ENCODE data around the gene GULP1. TPM values are rescaled to one million over a fixed set of nuclear protein-coding genes. Genes with fewer than 3 reads are reported as not detected.

The GULP1 gene
- total RNA-seq, 3 donors from 2014 or later, result 9.0 to 35.7 (median 15.1) TPM

DNA sequence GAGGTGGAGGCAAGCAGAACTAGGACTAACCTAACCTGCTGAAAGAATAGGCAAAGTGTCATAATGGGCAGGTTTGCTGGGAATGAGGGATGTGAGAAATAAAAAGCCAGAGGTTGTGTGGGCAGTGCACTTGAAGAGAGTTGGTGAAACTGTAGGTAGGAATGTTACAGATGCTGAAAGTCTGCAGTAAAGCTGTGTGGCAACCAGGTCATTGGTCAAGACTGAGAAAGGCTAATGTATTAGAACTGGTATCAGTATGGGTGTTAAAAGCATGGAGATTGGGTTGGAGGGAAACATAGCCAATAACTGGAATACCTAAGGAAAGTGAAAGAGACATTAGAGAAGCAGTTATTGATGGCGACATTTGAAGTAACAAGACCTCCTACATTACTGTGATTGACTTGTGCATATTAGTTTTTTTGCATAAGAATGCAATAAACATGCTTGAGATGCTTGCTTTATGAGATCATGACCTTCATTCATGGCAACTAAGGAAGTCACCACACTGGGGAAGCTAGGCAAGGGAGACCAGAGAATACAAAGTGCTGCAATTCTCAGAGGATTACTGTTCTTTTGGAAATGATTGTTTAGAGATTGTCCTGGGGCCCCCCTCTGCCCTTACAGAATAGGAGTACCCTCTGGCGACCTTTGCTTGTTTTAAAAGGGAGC is 11.8 kb downstream of the GULP1 start:
- DNase-seq (no peak), ATAC-seq (no peak)
- Histone ChIP-seq H3K4me1 (ENCODE audit: low read depth) (no peaks in the 10 kb centered on the region), H3K9me3 (peaks cover 4% of the 10 kb centered on the region), H3K4me3 (no peak overlapping the region), H3K36me3 (ENCODE audit: low read depth) (no peaks in the 10 kb centered on the region)
- TF ChIP-seq, protein P1, sequence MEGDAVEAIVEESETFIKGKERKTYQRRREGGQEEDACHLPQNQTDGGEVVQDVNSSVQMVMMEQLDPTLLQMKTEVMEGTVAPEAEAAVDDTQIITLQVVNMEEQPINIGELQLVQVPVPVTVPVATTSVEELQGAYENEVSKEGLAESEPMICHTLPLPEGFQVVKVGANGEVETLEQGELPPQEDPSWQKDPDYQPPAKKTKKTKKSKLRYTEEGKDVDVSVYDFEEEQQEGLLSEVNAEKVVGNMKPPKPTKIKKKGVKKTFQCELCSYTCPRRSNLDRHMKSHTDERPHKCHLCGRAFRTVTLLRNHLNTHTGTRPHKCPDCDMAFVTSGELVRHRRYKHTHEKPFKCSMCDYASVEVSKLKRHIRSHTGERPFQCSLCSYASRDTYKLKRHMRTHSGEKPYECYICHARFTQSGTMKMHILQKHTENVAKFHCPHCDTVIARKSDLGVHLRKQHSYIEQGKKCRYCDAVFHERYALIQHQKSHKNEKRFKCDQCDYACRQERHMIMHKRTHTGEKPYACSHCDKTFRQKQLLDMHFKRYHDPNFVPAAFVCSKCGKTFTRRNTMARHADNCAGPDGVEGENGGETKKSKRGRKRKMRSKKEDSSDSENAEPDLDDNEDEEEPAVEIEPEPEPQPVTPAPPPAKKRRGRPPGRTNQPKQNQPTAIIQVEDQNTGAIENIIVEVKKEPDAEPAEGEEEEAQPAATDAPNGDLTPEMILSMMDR (IDR thresholded peaks at IDR 0.05), result no peak
- intact Hi-C loops (cut with DNase I, micrococcal nuclease), result no loop called here

DNA sequence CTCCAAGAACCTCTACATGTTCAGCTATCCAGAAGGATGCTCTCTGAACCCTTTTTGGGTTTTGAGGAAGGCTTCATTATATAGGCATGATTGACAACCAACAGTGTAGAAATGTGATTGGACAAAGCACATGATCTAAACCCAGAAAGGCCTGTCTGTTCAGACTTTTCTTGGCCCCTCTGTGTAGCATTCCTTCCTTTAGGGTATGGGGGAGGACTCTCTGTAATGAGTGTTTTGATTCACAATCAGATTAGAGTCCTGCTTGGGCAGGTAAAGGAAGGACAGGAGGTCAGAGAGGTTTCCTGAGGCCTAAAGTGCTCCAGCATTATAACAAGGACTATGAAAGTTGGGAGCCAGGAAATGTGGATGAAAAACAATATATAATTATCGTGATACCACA is 13.6 kb downstream of the GULP1 start:
- no peak overlapping the region for H3K4me3 ChIP-seq
- intact Hi-C loops (cut with DNase I, micrococcal nuclease), result no loop called here
- TF ChIP-seq, protein P1 (IDR thresholded peaks at IDR 0.05), result no peak
- no peaks in the 10 kb centered on the region for H3K4me1 ChIP-seq (ENCODE audit: low read depth)
- ATAC-seq (no peak), DNase-seq (no peak)
- H3K9me3 ChIP-seq, result no peaks in the 10 kb centered on the region
- H3K36me3 ChIP-seq (ENCODE audit: low read depth), result no peaks in the 10 kb centered on the region

DNA sequence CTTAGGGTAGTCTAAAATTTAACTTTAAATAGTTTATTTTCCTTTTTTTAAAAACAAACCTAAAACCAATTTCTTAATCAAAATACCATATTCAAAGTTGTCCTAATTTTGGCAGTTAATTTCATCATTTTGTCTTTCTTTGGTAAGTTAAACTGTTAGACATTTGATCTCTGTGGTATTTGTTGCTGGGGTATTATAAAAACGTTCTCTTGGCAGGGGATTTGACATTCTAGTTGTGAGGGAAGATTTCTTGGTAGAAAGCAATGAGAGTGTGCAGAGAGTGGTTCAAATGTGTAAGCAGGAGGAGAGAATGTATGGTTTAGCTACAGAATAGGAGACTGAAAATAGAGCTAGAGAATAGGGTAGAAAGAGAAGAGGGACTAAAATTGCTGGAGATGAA is 14.6 kb downstream of the GULP1 start:
- H3K4me1 ChIP-seq (ENCODE audit: low read depth), result no peaks in the 10 kb centered on the region
- no peak for ATAC-seq
- TF ChIP-seq, protein P1 (IDR thresholded peaks at IDR 0.05), result no peak
- DNase-seq, result no peak
- no peaks in the 10 kb centered on the region for H3K9me3 ChIP-seq
- intact Hi-C loops (cut with DNase I, micrococcal nuclease), result no loop called here
- no peaks in the 10 kb centered on the region for H3K36me3 ChIP-seq (ENCODE audit: low read depth)
- no peak overlapping the region for H3K4me3 ChIP-seq

DNA sequence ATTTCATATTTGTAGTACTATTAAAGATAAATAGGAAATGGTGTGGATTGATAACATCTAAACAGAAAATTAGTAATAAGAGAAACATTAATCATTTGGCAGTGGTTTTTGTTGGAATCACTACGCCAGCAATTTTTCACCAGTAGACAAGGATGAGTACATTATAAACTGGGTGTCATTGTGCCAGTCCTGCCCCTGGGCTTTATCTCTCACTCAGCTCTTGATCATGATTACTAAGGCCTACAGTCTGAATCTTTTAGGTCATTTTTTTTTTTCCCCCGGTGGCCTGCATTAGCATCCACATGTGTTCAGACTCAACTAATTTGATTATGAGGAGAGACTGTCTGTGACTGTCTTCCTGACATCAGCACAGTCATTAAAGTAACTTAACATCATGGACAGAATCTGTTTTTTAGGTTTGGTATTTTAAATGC is 16.2 kb downstream of the GULP1 start:
- ATAC-seq (no peak), DNase-seq (no peak)
- TF ChIP-seq, protein P1 (IDR thresholded peaks at IDR 0.05), result no peak
- intact Hi-C loops (cut with DNase I, micrococcal nuclease), result no loop called here
- Histone ChIP-seq H3K9me3 (no peaks in the 10 kb centered on the region), H3K36me3 (ENCODE audit: low read depth) (no peaks in the 10 kb centered on the region), H3K4me3 (no peak overlapping the region), H3K4me1 (ENCODE audit: low read depth) (no peaks in the 10 kb centered on the region)

DNA sequence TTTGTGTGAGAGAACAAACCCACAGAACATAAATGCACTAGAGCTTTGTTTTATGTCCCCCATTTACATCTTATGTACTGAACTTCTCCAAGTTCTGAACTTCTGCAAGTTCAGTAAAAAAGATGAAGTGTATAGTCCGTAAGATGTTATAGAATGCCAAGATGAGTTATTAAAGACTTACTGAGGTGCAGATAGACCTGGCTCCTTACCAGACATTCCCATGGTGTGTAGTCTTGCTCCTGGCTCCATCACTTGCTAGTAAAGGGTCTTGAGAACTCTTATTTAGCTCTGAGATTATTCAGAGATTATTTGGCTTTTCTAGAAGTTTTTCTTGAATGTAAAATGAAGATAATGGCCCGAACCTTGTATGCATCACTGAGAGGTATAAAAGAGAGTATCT is 16.8 kb downstream of the GULP1 start:
- ATAC-seq (no peak), DNase-seq (no peak)
- Histone ChIP-seq H3K4me1 (ENCODE audit: low read depth) (no peaks in the 10 kb centered on the region), H3K36me3 (ENCODE audit: low read depth) (no peaks in the 10 kb centered on the region), H3K9me3 (no peaks in the 10 kb centered on the region), H3K4me3 (no peak overlapping the region)
- TF ChIP-seq, protein P1 (IDR thresholded peaks at IDR 0.05), result no peak
- intact Hi-C loops (cut with DNase I, micrococcal nuclease), result no loop called here

DNA sequence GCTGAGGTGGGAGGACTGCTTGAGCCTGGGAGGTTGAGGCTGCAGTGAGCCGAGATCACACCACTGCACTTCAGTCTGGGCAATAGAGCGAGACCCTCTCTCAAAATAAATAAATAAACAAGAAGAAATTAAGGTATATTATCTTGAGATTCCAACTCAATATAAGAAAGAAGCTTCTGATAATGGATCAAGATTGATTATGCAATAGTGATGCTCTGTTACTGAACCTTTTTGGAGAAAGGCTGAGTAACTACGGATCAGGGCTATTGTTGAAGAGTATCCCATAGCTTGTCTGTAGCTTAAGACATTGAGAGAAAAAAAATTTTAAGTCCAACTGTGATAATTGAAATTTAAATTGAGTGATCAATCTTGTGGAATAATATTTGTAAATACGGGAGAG is 17.7 kb downstream of the GULP1 start:
- no peak overlapping the region for H3K4me3 ChIP-seq
- ATAC-seq (no peak), DNase-seq (no peak)
- intact Hi-C loops (cut with DNase I, micrococcal nuclease), result no loop called here
- TF ChIP-seq, protein P1 (IDR thresholded peaks at IDR 0.05), result no peak
- no peaks in the 10 kb centered on the region for H3K4me1 ChIP-seq (ENCODE audit: low read depth)
- H3K9me3 ChIP-seq, result no peaks in the 10 kb centered on the region
- H3K36me3 ChIP-seq (ENCODE audit: low read depth), result no peaks in the 10 kb centered on the region
